OCI-LY1 (cell line): ENCODE measurements around the gene ESRP2.

Experiments
- EZH2 ChIP-seq: fragments of 200-600 bp; sonication (generic), shearing (Covaris generic); IDR thresholded peaks from 2 replicates; pipeline ENCODE4 v1.8.0; 2017; ENCODE audit warnings: borderline replicate concordance, mixed run types, mild to moderate bottlenecking, antibody characterized with exemption, low read length, moderate library complexity, mixed read lengths
- TF ChIP-seq, protein P1 (sequence below): fragments of 200-600 bp; sonication (generic), shearing (Covaris generic); IDR thresholded peaks from 2 replicates; pipeline ENCODE4 v1.5.1; 2017; ENCODE audit warnings: mild to moderate bottlenecking, antibody characterized with exemption, low read length, moderate library complexity, mixed read lengths

- TF ChIP-seq, protein P1, sequence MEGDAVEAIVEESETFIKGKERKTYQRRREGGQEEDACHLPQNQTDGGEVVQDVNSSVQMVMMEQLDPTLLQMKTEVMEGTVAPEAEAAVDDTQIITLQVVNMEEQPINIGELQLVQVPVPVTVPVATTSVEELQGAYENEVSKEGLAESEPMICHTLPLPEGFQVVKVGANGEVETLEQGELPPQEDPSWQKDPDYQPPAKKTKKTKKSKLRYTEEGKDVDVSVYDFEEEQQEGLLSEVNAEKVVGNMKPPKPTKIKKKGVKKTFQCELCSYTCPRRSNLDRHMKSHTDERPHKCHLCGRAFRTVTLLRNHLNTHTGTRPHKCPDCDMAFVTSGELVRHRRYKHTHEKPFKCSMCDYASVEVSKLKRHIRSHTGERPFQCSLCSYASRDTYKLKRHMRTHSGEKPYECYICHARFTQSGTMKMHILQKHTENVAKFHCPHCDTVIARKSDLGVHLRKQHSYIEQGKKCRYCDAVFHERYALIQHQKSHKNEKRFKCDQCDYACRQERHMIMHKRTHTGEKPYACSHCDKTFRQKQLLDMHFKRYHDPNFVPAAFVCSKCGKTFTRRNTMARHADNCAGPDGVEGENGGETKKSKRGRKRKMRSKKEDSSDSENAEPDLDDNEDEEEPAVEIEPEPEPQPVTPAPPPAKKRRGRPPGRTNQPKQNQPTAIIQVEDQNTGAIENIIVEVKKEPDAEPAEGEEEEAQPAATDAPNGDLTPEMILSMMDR: no peak
- no peak for TF ChIP-seq EZH2
These were observed 7.3 kb downstream of the ESRP2 start for GRCh38 chr16:68228652-68229051.
